GM23248 (cell line): ENCODE data around the gene ABLIM2.

ENCODE experiments used
- EZH2 ChIP-seq: fragments of 200-600 bp; sonication (generic); IDR thresholded peaks from 2 replicates; pipeline ENCODE4 v1.6.1; 2018; ENCODE audit warnings: antibody characterized with exemption, mild to moderate bottlenecking; ENCODE audit not compliant: insufficient read depth, poor library complexity, severe bottlenecking
- EZH2phosphoT487 ChIP-seq: fragments of 200-600 bp; sonication (generic); IDR thresholded peaks from 2 replicates; pipeline ENCODE4 v1.6.1; 2018; ENCODE audit warnings: antibody characterized with exemption, moderate library complexity, mild to moderate bottlenecking, low read depth; ENCODE audit not compliant: insufficient read depth

DNA sequence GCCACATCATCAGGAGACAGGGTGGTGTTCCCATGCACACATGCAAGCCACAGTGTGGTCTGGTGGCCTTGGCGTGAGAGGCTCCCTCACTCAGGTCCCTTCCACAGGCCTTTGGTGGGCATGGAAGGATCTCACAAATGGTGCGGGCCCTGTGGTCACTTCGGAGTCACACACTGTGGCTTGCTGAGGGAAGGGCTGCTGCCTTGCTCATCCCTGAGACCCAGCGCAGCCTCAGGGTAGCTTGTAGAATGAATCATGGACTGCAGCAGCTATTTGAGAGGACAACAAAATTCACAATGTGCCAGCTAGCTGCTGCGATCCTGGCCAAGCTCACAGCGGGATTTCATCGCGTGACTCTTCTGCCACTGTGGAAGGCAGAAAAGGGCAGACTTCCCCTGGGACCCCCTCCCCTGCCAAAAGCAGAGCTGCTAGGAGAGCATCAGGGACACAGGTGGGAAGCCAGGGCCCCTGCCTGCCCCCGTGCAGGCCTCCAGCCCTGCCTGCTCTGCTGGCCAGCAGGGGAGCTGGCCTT lies 106.4 kb downstream of the ABLIM2 start:
- no peak for TF ChIP-seq EZH2phosphoT487
- no peak for TF ChIP-seq EZH2
